NT2/D1 (cell line): Measurements from ENCODE around the gene SIRPD.

ENCODE experiments used
- SUZ12 ChIP-seq: IDR thresholded peaks from 2 replicates; pipeline ENCODE4 v1.6.1; 2011; ENCODE audit not compliant: insufficient read length, insufficient read depth; ENCODE audit errors: extremely low read depth
- YY1 ChIP-seq: IDR thresholded peaks from 2 replicates; pipeline ENCODE4 v1.6.1; 2011; ENCODE audit not compliant: insufficient read length, insufficient read depth
- ZNF274 ChIP-seq: IDR thresholded peaks from 2 replicates; pipeline ENCODE4 v1.6.1; 2011; ENCODE audit warnings: mild to moderate bottlenecking, low read depth, low read length

DNA sequence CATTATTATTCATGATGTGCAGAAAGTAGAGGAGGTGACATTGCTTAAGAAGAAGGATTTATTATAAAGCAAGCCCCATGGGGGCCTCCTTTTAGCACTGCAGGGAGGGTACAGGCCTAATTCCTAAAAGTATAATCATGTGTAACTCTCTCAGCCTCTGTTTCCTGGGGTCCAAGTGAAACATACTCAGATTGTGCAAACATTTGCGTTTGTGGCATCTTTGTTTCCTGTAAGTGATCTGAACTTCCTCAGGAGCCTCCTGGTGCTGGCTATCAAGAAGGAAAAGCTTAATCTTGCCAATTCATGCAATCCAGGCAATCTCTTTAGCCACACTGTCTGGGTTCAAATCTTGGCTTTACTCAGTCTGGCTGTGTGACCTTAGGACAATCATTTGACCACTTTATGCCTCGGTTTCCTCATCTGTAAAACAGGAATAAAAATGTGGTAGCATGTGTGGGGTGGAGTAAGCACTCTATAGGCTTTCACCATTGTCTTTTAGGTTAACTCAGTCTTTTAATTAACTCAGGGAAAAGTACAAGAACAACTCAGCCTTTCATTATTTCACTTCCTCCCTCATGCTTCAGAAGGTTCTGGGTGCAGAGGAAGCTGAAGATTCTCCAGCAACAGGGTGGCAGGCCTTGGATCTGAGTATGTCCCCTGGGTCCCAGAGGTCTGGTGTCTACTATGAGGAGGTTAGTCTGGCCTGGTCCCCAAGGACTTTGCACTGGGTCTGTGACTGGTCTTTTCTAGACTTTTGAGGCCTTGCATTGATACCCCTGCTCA is 65.5 kb downstream of the SIRPD start:
- TF ChIP-seq YY1, result no peak
- no peak for TF ChIP-seq ZNF274
- no peak for TF ChIP-seq SUZ12
